Measurements from ENCODE around the gene RHOT2.

GRCh38 chr16:710500-711075 lies 42.7 kb downstream of the RHOT2 start:
- TF ChIP-seq GATA3 (IDR thresholded peaks at IDR 0.05; ENCODE audit: low read depth, low read length) (no peak), GATA2 (IDR thresholded peaks at IDR 0.05; ENCODE audit: low read depth, low read length) (no peak)
